Astrocyte of the cerebellum (primary cell): Measurements from ENCODE around the gene SUCNR1.
"Not testable (repeated sequence)": the region's sequence is repeated elsewhere in the genome, so short reads cannot be mapped to it uniquely, and the experiment has no call there.

Experiments
- DNase-seq: peaks from one replicate; pipeline ENCODE4 v3.0.0-alpha.2; 2011; ENCODE audit warnings: low read depth
- H3K4me3 ChIP-seq: 2 replicates; pipeline ENCODE4 v1.5.1; 2011; ENCODE audit warnings: mild to moderate bottlenecking, low read depth, low read length, moderate library complexity
- in situ Hi-C: cut with HindIII; loops from 2 replicates; pipeline ENCODE4 v1.10.0; 2017; ENCODE audit warnings: low sequenced_read_pairs
- TF ChIP-seq, protein P1 (sequence below): IDR thresholded peaks from 2 replicates; pipeline ENCODE4 v1.5.1; 2012; ENCODE audit warnings: low read length, low read depth, moderate library complexity, mild to moderate bottlenecking; ENCODE audit errors: missing control alignments

The SUCNR1 gene

GRCh38 chr3:151869181-151869580 is 4.3 kb upstream of the SUCNR1 start:
- in situ Hi-C loops, result no loop called here
- TF ChIP-seq, protein P1, sequence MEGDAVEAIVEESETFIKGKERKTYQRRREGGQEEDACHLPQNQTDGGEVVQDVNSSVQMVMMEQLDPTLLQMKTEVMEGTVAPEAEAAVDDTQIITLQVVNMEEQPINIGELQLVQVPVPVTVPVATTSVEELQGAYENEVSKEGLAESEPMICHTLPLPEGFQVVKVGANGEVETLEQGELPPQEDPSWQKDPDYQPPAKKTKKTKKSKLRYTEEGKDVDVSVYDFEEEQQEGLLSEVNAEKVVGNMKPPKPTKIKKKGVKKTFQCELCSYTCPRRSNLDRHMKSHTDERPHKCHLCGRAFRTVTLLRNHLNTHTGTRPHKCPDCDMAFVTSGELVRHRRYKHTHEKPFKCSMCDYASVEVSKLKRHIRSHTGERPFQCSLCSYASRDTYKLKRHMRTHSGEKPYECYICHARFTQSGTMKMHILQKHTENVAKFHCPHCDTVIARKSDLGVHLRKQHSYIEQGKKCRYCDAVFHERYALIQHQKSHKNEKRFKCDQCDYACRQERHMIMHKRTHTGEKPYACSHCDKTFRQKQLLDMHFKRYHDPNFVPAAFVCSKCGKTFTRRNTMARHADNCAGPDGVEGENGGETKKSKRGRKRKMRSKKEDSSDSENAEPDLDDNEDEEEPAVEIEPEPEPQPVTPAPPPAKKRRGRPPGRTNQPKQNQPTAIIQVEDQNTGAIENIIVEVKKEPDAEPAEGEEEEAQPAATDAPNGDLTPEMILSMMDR, result no peak
- DNase-seq, result no peak
- H3K4me3 ChIP-seq, result no peak overlapping the region

DNA sequence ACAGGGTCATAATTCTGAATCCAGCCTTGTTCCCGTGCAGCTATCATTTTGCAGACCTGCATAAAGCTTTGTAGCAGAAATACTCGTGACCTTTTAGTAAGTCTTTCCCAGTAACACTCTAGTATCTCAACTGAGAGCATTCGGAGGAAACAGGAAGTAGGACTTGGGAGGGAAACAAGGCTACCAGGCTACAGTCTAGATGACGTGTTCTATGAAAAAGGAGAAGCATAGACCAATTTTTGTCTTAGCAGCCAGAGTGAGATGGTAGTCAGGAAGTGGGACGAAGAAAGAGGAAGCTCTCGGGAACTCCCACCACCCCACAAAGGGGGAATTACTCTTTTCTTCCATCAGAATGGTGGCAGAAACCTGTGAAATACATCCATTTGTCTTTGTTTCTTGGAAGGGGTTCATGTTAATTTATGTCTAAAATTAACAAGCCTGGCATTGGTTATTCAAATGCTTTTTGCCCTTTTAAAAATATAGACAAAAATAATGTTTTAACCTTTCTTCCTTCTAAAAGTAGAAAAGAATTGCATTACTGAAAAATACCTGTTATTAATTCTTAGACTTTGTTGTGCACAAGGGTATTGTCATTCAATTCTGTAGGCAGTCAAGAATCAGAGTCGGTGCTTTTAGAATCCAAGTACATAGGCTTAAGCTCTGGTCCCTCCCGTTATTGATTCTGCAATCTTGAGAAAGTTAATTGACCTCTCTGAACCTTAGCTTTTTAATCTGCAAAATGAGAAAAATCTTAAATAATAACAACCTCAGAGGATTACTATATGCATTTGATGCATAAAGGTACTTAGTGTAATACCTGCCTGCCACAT is 1.6 kb upstream of the SUCNR1 start:
- in situ Hi-C loops, result no loop called here
- no peak overlapping the region for H3K4me3 ChIP-seq
- no peak for DNase-seq
- TF ChIP-seq, protein P1, result no peak

DNA sequence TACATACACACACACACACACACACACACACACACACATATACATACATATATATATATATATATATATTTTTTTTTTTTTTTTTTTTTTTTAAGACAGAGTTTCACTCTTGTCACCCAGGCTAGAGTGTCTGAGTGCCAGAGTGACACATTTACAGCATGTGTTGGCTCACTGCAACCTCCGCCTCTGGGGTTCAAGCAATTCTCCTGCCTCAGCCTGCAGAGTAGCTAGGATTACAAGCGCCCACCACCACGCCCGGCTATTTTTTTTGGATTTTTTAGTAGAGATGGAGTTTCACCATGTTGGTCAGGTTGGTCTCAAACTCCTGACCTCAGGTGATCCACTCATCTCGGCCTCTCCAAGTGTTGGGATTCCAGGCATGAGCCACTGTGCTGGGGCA is 636 bp downstream of the SUCNR1 start:
- DNase-seq, H3K4me3 ChIP-seq, in situ Hi-C loops: not testable (repeated sequence)

GRCh38 chr3:151875759-151876158 is 2.3 kb downstream of the SUCNR1 start:
- in situ Hi-C loops, result no loop called here
- TF ChIP-seq, protein P1, result no peak
- no peak overlapping the region for H3K4me3 ChIP-seq
- DNase-seq, result no peak

- no peak overlapping the region for H3K4me3 ChIP-seq
- in situ Hi-C loops, result no loop called here
- DNase-seq, result no peak
- TF ChIP-seq, protein P1, result no peak
These were observed 3.8 kb downstream of the SUCNR1 start for GRCh38 chr3:151877269-151877668.

- TF ChIP-seq, protein P1, result no peak
- H3K4me3 ChIP-seq, result no peak overlapping the region
- in situ Hi-C loops, result no loop called here
- DNase-seq, result no peak
These were observed 5.0 kb downstream of the SUCNR1 start for GRCh38 chr3:151878465-151878864.

GRCh38 chr3:151879037-151879436 is 5.6 kb downstream of the SUCNR1 start:
- H3K4me3 ChIP-seq, result no peak overlapping the region
- TF ChIP-seq, protein P1, result no peak
- DNase-seq, result no peak
- in situ Hi-C loops, result no loop called here
